Activated T-helper 17 cell treated with anti-CD3 and anti-CD28 coated beads, Interleukin-2, amount 50 U/mL, for 72 hours (primary cell): ENCODE data around the gene SLC48A1. TPM values are rescaled to one million over a fixed set of nuclear protein-coding genes. Genes with fewer than 3 reads are reported as not detected.

Experiments used
- ATAC-seq: fragments of 150-1000 bp; cut with Tn5 transposase; replicated peaks from 2 replicates; pipeline ENCODE4 v1.10.0; 2021; ENCODE audit warnings: mild to moderate bottlenecking, moderate library complexity
- H3K27ac Mint-ChIP-seq: one replicate; pipeline ENCODE4 v1.8.0; 2022; ENCODE audit warnings: mixed read lengths
- H3K27me3 Mint-ChIP-seq: one replicate; pipeline ENCODE4 v1.8.0; 2022; ENCODE audit warnings: mixed read lengths
- H3K36me3 Mint-ChIP-seq: one replicate; pipeline ENCODE4 v1.8.0; 2022; ENCODE audit warnings: low read depth, mild to moderate bottlenecking, mixed read lengths
- H3K4me1 Mint-ChIP-seq: one replicate; pipeline ENCODE4 v1.8.0; 2022; ENCODE audit warnings: mixed read lengths
- H3K4me3 Mint-ChIP-seq: one replicate; pipeline ENCODE4 v1.8.0; 2022; ENCODE audit warnings: mild to moderate bottlenecking, mixed read lengths
- H3K9me3 Mint-ChIP-seq: one replicate; pipeline ENCODE4 v1.8.0; 2022; ENCODE audit warnings: mixed read lengths
- total RNA-seq, 2 donors: library from RNA; stranded (reverse); gene quantifications; one replicate each; pipeline ENCODE4 v1.2.3, GENCODE V29; 2022

The SLC48A1 gene
- total RNA-seq, 2 donors from 2014 or later, result 6.7 to 8.2 TPM

DNA sequence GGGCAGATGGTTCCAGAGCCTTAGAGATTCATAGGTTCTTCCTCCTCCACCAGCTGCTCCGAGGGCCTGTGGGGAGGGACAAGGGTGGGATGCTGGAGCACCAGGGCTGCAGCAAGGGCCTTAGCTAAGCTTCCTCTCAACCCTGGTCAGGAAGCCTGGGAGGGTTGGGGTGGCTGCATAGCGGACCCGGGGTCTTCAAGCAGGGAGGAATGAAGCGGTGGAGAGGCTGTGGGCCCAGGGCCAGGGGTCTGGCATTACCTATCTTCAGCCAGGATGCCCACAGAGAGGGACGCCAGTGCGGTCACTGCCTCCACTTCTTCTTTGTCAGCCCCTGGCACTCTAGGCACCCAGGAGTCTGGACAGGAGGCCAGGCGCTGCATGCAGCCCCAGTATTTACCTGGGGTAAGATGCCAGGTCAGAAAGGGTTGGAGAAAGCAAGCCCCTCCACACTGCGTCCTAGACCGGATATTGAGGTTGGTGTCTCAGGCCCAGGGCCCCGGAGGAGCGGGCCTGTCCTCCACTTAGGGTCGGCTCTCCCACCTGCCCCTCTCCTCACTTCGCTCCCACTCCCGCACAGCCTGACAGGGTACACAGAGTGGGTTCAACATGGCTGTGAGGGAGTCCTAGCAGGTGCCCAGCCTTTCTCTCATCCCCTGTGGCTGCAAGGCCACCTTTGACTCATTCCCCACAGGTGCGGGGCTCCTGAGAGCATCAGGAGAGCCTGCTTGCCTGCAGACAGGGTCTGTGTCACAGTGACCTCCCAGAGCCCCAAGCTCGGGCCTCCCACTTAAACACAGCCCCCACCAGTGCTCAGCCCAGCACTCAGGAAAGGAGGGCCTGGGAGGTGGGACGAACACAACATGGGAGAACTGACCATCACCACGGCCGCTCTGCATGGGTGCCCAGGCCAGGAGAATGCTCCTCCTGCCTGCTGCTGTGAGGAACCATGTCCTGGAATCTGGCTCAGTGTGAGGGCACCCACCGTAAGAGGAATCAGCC, 11.1 kb downstream of the SLC48A1 start:
- Mint-ChIP-seq H3K4me1 (peaks cover 11% of the 10 kb centered on the region), H3K36me3 (peaks cover 82% of the 10 kb centered on the region), H3K27me3 (no peaks in the 10 kb centered on the region), H3K9me3 (no peaks in the 10 kb centered on the region), H3K4me3 (no peak overlapping the region), H3K27ac (peak overlapping the region; percentile 90)
- ATAC-seq, result no peak

DNA sequence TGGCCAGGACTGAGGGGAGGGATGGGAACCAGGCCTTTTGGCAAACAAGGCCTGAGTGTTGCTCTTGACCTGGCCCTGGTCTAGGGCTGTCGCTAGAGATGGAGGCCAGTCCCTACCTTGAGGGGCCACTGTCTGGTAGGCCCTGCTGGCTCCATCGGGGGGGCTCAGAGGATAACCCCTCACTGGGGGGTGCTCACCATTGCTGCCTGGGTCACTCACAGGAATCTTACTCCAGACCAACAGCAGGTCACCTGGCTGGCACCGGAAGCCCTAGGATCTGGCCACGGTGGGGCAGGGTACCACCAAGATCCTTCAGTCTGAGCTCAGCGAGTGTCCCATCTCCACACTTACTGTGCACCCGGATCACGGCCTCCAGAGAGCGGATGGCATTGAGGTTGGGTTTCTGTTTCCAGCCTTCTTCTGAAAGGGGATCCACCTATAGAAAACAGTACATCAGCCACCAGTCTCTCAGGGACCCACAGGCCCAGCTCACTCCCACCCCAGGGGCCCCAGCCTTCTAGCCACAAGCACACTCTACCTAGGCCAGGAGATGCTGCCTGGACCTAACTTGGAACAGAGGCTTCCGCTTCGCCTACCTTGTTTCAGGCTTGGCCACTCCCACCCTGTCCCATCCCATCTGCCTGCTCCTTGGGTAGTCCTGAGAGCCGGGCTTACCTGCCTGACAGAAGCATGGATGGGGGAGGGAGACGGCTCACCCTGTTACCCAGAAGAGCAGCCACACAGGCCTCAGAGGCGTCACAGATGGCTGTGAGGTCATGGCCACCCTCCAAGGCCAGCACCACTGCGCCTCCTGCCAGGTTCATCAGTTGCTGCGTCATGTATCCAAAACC, 12.2 kb downstream of the SLC48A1 start:
- Mint-ChIP-seq H3K9me3 (no peaks in the 10 kb centered on the region), H3K4me1 (peaks cover 8% of the 10 kb centered on the region), H3K4me3 (no peak overlapping the region), H3K27me3 (no peaks in the 10 kb centered on the region), H3K27ac (peak overlapping the region; percentile 90), H3K36me3 (peaks cover 92% of the 10 kb centered on the region)
- no peak for ATAC-seq

DNA sequence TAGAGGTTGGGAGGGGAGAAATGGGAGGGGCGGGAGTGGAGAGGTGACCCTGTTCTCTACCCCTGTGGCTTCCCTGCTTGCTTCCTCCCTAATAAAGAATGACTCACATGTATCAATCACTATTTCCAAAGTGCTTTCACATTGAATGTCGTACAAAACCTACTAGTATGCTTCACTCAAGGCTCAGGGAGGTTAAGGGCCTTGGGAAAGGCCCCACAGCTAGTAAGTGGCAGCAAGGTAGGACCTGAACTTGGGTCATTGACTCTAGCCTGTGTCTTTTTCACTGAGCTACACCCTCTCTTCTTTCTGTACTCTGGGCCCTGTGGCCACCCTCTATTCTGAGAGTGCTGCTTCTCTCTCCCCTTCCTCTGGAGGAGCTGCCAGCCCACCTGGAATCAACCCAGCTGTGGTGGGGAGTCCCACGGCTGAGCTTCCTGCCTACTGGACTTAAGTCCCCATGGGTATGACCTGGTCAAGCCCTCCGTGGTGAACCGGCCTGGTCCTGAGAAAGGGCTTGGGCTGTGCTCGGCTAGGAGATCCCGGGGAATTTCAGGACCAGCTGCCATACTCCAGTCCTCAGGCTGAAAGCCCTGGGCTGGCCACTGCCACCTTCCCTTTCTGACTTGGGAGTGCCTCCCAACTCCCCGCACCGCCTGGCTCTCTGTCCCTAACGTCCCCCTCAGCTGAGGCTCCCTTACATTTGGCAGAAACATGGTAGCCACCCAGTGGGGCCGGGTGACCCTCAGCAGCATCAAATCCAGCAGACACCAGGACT, 13.0 kb downstream of the SLC48A1 start:
- ATAC-seq, result peak; percentile 56
- Mint-ChIP-seq H3K27me3 (no peaks in the 10 kb centered on the region), H3K36me3 (peaks cover 93% of the 10 kb centered on the region)

DNA sequence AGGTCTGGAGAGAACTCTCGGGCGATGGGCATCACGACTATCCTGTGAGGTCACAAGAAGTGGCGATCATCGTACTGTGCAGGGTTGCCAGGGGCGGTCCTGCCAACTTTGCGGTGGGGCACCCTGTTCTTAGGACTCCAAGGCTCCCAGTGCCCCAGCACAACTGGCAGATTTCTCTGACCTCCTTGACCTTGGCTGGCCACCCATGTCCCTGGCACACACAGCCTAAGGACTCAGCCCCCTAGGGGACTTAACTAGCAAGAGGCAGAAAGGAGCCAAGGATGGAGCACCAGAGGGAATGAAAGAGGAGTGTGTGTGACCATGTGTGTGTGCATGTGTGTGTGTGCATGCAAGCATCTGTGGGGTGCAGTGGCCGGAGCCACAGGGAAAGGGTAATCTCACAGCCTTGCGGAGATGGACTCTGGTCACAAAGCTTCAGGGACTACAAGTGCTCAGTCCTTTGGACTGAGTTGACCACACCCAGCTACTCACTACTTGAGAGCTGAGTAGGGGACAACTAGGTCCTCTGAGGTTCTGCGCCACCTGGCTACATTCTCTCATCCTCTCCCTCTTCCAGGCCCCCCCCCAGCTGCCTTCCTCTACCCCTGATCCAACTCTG, 13.7 kb downstream of the SLC48A1 start:
- H3K4me1 Mint-ChIP-seq, result peaks cover 7% of the 10 kb centered on the region
- peak overlapping the region; percentile 26 for H3K4me3 Mint-ChIP-seq
- H3K27me3 Mint-ChIP-seq, result no peaks in the 10 kb centered on the region
- H3K9me3 Mint-ChIP-seq, result no peaks in the 10 kb centered on the region
- ATAC-seq, result no peak
- H3K36me3 Mint-ChIP-seq, result peaks cover 94% of the 10 kb centered on the region
- peak overlapping the region; percentile 90 for H3K27ac Mint-ChIP-seq

More for the DNA sequence above, 13.0 kb downstream of the SLC48A1 start:
- Mint-ChIP-seq H3K4me1 (peaks cover 8% of the 10 kb centered on the region), H3K4me3 (peak overlapping the region; percentile 26), H3K9me3 (no peaks in the 10 kb centered on the region), H3K27ac (peak overlapping the region; percentile 90)

DNA sequence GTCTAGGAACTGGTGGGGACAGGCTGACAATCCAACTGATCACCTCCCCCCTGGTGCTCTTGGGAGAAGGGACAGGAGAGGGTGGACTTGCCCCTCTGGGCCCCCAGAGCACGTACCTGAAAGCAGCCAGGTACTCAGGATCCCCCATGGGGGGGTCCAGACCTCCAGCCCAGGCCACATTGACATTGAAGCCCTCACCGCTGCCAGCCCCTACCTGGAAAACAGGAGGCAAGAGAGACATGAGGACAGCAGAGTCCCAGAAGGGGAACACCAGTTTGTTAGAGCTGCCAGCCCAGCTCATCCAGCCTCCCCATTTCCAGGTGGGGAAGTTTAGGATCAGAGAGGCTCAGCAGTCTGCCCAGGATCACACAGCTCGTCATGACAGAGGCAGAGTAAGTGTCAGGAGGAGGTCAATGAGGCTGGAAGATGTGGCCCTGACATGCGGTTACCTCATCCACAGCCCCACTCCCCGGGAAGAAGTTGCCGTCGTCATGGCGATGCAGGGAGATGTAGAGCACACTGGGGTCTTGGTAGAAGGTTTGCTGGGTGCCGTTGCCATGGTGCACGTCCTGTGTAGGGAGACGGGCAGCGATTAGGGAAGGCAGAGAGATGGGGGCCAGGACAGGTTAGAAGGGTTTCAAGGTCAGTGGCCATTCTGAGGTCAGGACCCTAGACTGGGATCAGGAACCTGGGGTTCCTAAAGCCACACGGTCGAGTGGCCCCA, 14.7 kb downstream of the SLC48A1 start:
- peaks cover 97% of the 10 kb centered on the region for H3K36me3 Mint-ChIP-seq
- H3K9me3 Mint-ChIP-seq, result no peaks in the 10 kb centered on the region
- no peaks in the 10 kb centered on the region for H3K27me3 Mint-ChIP-seq
- no peak for ATAC-seq
- H3K27ac Mint-ChIP-seq, result peak overlapping the region; percentile 90
- peaks cover 1% of the 10 kb centered on the region for H3K4me1 Mint-ChIP-seq
- H3K4me3 Mint-ChIP-seq, result peak overlapping the region; percentile 26

DNA sequence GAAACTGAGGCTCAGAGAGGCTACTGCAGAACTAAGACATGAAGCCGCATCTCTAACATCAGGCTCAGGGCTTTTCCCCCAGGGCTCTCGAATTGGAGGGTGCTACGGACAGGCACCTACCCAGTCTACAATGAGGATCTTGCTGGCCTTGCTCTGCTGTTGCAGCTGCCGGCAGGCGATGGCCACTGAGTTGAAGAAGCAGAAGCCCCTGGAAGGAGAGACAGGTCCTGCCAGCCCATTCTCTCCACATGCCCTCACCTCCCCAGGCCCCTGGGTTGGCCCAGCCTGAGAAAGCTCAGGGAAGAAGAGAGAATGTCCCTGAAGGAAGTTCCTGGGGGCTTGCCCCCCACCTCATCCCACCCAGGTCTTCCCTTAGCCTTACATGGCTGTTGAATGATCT, 16.1 kb downstream of the SLC48A1 start:
- Mint-ChIP-seq H3K4me1 (no peaks in the 10 kb centered on the region), H3K27ac (peak overlapping the region; percentile 90), H3K36me3 (peaks cover 99% of the 10 kb centered on the region), H3K4me3 (no peak overlapping the region), H3K9me3 (no peaks in the 10 kb centered on the region), H3K27me3 (no peaks in the 10 kb centered on the region)
- no peak for ATAC-seq

DNA sequence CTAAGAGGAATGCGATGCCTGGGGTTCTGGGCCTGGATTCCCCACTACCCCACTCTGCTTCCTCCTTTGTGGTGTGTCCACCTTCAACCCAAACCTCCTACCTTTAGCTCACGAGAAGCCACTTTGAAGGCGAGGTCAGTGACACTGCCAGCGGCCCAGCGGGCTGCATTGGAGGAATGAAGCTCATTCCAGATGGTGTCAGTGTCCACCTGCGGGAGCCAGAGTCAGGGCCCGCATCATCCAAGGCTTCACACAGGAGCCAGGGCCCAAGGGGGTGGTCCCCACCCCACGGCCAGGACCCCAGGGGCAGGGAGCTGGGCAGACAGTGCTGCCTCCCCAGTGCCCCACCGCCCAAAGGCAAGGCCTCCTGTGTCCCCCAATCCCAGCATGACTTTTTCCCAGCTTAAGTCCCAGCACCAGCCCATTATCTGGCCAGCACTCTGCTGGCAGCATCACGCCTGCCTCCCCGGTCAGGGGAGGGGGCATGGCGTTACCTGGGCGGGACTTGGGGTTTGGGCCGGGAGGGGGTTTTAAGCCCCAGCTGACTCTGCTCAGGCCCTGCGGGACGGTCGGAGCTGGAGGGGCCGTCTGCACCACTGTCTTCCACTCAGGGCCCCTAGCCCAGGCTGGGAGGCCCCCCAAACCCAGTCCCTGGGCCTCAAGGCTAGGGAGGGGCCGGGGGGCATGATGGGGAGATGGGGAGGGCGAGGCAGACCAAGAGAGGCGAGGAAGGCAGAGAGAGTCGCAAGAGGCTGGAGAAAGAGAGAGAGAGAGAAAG, 16.9 kb downstream of the SLC48A1 start:
- Mint-ChIP-seq H3K27me3 (no peaks in the 10 kb centered on the region), H3K4me1 (no peaks in the 10 kb centered on the region), H3K27ac (peak overlapping the region; percentile 52), H3K9me3 (no peaks in the 10 kb centered on the region), H3K36me3 (peaks cover 99% of the 10 kb centered on the region), H3K4me3 (no peak overlapping the region)
- ATAC-seq, result no peak

DNA sequence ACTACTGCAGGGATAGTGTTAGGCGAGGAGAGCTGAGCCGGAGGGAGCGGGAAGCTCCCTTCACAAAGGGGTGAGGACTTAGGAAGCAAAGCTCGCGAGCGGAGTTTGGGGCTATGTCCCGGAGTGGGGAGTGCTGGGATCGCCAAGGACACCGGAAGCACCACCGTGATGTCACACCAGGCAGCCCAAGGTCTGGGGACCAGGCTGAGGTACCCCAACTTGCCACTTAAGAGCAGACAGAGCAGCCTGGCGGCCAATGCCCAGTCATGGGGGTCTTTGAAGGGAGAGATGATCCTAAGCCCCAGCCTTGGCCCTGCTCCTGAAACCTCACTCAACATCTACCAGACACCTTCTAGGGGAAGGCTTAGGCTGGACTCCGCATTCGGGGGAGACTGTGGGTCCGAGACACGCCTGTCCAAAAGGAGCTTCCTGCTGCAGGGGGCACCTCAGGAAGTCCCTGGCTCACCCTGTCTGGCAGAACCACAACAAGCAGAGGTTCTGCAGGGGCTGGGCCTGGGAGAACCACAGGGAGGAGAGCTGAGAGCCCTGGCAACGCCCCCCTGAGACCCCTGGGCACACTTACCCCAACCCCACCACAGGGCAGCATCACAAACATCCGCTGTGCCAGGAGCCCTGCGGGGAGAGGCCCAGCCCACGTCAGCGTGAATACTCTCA, 17.8 kb downstream of the SLC48A1 start:
- H3K27me3 Mint-ChIP-seq, result no peaks in the 10 kb centered on the region
- peak overlapping the region; percentile 52 for H3K27ac Mint-ChIP-seq
- no peaks in the 10 kb centered on the region for H3K9me3 Mint-ChIP-seq

DNA sequence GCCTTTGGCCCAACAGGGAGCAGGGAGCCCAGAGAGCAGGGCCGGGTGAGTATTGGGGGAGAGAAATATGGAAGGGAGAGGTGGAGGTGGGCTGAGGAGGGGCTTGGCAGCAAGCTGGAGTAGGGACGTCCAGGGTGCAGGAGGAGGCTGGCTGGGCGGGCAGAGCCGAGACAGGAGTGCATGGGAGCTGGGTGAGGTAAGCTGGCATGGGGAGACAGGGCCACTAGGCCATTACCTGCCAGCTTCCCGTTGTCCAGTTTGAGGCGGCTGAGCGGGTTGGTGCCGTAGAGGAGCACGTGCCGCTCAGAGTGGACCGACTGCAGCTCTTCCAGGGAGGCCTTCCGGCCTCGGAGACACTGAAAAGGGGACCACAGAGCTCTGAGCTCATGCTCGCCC, 18.3 kb downstream of the SLC48A1 start:
- no peak for ATAC-seq
- Mint-ChIP-seq H3K27me3 (no peaks in the 10 kb centered on the region), H3K9me3 (no peaks in the 10 kb centered on the region), H3K4me1 (no peaks in the 10 kb centered on the region), H3K36me3 (peaks cover 99% of the 10 kb centered on the region), H3K27ac (peak overlapping the region; percentile 52), H3K4me3 (no peak overlapping the region)

More for the DNA sequence above, 17.8 kb downstream of the SLC48A1 start:
- Mint-ChIP-seq H3K4me3 (no peak overlapping the region), H3K36me3 (peaks cover 99% of the 10 kb centered on the region), H3K4me1 (no peaks in the 10 kb centered on the region)
- ATAC-seq, result no peak

DNA sequence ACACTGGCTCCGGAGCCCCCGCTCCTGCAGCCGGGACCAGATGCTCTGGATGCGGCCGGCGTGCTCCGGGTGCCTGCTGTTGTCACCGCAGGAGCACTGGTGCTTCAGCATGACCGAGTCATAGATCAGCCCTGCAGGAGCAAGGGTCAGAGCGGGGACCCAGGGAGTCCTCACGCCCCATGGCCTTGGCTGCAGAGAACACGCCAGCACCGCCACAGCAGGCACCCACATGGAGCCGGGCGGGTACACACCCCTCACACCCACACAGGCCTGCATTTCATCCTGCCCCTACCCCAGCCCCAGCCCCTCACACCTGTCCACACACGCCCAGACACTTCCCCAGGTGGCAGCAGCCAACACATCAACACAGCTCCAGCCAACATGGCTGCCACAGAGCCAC, 18.8 kb downstream of the SLC48A1 start:
- ATAC-seq, result no peak
- Mint-ChIP-seq H3K9me3 (no peaks in the 10 kb centered on the region), H3K27me3 (no peaks in the 10 kb centered on the region), H3K27ac (peak overlapping the region; percentile 62), H3K4me3 (no peak overlapping the region), H3K36me3 (peaks cover 99% of the 10 kb centered on the region), H3K4me1 (no peaks in the 10 kb centered on the region)

DNA sequence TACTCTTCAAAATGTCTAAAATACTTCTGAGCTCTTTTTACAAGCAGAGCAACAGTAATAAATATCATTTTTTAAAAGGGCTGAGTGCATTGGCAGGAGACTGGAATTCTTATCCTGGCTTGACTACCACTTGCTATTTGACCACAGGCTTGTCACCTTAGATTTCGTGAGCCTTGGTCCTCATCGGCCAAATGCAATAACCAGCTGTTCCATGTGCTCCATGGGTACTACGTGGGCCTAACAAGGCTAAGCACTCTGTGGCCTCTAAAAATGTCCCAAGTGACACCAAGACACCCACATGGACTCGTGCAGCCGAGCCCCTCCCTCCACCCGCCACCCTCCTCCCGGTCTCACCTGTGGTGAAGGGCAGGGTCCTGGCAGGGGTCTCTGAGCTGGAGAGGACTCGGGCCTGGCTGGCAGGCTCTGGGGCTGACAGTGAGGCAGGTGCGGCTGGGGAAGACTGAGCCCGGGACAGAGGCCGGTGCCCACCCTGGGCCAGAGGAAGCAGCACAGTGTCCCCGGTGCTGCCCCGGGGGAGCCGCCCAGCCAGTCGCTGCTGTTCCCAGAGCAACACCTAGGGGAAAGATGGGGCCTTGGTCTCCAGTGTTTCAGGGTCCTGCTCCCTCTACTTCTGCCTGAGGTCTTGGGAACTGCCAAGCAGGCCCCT, 20.1 kb downstream of the SLC48A1 start:
- H3K27me3 Mint-ChIP-seq, result no peaks in the 10 kb centered on the region
- no peak for ATAC-seq
- no peaks in the 10 kb centered on the region for H3K4me1 Mint-ChIP-seq
- H3K9me3 Mint-ChIP-seq, result no peaks in the 10 kb centered on the region
- H3K4me3 Mint-ChIP-seq, result no peak overlapping the region
- peak overlapping the region; percentile 68 for H3K27ac Mint-ChIP-seq
- H3K36me3 Mint-ChIP-seq, result peaks cover 99% of the 10 kb centered on the region

DNA sequence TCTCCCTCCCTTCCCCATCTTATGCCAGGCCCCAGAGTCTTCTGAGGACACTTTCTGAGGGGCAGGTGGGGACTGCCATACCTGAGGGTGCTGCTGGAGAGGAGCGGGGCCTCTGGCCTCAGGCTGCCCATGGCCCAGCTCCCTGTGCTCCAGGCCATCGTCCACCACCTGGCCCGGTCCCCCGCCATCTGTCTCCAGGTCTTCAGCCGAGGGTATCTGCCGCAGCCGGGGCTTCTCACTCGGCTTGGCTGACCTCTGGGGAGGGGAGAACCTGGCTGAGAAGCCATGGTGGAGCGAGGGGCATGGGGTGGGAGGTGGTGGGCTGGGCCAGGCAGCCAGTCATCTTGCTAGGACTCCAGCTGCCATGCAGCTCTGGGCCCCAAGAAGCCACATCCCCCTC, 21.6 kb downstream of the SLC48A1 start:
- no peaks in the 10 kb centered on the region for H3K4me1 Mint-ChIP-seq
- peaks cover 99% of the 10 kb centered on the region for H3K36me3 Mint-ChIP-seq
- no peak for ATAC-seq
- peak overlapping the region; percentile 66 for H3K27ac Mint-ChIP-seq
- no peaks in the 10 kb centered on the region for H3K9me3 Mint-ChIP-seq
- H3K4me3 Mint-ChIP-seq, result no peak overlapping the region
- H3K27me3 Mint-ChIP-seq, result no peaks in the 10 kb centered on the region
